Retina (tissue), 1 donor: ENCODE results near the gene SULT6B1.
"Not testable (repeated sequence)": the region's sequence is repeated elsewhere in the genome, so short reads cannot be mapped to it uniquely, and the experiment has no call there.

Source experiments
- DNase-seq: peaks from one replicate; pipeline ENCODE4 v3.0.0-alpha.2; 2016

The SULT6B1 gene

DNA sequence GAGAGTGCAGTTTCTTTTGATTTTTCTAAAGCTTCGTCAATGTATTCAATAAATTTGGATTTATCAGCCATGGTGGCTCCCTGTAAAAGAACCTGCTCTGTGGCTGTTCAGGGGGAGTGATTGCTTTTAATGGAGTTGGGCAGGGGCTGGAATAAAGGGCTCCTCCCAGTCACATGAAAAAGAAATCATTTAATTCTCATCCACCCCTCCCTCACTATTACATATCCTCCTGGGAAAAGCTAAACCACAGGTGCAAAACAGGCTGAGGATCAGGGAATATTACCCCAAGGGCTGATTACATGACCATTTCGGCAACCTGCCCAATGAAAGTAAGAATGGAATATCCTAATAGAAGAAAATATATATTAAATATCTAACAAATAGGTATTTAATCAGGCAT lies at the start of gene SULT6B1:
Gene SULT6B1 (minus strand): TSS at position 101 of the 400 bp plus-strand sequence. CDS start 30 bp downstream, at position 71.
- no peak for DNase-seq

DNA sequence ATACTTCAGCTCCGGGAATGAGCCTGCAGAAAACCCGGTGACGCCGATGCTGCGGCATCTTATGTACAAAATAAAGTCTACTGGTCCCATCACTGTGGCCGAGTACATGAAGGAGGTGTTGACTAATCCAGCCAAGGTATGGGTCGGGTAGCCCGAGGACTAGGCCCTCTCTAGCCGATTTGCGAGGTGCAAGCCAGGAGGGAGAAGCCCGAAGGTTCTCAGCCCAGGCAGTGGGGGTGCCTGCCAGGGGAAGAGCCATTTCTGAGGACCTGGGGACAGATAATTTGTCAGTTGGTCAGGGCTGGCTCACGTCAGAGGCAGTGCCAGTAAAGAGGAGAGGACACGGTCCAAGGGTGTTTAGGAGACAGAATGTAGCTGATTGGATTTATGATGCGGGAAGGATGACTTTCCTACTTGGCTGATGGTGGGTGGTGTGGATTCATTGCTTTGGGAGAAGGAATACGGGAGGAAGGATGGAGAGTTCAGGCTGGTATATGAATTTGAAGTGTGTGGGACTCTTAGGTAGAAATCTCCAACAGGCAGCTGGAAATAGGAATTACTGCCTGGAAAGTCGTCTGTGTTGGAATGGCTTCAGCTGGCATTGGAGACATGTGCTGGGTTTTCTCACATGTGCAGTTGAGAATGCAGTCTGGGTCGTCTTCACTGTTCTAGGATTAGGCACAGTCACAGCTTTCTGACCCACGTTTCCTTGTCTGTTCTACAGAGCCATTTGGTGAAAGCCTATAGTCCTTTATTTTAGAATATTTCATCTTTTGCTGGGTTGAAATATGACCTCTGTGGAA lies 43.9 kb upstream of the SULT6B1 start:
- DNase-seq, result no peak

DNA sequence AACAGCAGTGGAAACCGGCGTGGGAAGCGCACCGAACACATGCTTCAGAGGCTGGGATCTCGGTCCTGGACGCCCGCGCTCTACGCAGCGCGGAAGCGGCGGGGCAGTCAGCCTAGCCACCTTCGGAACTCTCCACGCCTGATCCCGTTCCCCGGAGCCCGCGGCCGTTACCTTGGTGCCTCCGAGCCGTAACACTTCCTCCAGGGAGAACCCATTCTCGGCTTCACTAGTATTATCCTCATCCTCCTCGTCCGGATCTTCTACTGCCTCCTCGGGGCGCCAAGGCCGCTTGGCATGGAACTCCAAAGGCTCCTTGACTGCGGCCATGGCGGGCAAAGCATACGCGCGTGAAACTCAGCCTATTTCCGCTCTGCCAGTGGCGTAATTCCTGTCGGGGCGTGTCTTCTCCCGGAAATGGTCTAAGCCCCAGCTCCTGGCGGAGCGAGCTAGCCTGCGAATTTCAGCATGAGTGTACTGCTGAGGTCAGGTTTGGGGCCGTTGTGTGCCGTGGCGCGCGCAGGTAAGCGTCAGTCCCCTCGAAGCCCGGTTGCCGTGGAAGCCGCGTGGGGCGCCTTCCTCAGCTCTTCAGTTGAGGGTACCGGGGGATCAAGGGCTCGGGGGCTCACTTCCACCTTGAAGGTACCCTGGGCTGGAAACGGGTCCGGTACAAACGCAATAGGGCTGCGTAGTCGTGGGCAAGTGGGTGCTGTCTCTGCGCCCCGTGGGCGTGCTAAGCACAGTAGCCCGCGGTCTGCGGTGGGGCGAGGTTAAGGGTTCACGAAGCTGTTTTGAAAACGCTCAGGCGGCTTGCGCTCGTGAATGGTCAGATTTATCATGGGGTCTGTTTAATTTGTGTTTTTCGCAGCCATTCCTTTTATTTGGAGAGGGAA lies 43.0 kb upstream of the SULT6B1 start, which contains the start of the genes CEBPZ and NDUFAF7:
Gene CEBPZ (minus strand): TSS at position 356 of the 890 bp plus-strand sequence. CDS start 29 bp downstream, at position 327.
Gene NDUFAF7 (plus strand): TSS at position 418 of the 890 bp plus-strand sequence. CDS start 48 bp downstream, at position 466.
- peak; percentile 94 for DNase-seq

DNA sequence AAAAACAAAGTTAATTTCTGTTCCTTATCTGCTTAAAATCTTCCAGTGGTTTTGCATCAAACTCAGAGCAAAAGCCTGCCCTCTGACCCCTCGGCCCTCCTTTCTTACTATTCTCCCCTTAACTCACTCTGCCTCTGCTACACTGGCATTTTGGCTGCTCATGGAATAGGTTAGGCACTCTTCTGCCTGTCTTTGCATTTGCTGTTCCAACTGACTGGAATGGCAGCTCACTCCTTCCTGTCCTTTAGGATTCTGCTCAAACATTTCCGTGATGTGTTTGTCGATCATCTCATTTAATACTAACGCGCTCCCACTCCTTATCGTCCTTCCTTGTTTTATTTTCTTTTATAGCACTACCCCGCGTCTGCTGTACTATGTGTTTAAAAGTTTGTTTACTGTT lies 42.1 kb upstream of the SULT6B1 start:
- no peak for DNase-seq

DNA sequence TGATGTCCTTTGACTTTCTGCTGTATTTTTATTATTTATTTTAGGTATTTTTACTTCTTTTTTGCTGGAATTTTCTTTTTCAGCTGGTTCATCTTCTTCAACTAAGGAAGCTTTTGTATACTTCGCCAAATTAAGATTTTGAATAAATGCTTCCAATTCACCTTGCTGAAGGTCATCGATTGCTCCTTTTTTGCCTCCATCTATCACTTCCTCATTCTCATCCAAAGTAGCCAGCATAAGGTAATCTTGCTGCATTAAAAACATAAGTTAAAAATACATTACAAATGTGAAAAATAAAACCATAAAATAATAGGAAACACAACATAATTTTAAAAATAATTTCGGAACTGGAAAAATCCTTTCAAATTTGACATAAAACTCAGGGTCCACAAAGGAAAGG lies 40.3 kb upstream of the SULT6B1 start:
- no peak for DNase-seq

GRCh38 chr2:37226863-37227262 lies 38.4 kb upstream of the SULT6B1 start:
- DNase-seq, result no peak

DNA sequence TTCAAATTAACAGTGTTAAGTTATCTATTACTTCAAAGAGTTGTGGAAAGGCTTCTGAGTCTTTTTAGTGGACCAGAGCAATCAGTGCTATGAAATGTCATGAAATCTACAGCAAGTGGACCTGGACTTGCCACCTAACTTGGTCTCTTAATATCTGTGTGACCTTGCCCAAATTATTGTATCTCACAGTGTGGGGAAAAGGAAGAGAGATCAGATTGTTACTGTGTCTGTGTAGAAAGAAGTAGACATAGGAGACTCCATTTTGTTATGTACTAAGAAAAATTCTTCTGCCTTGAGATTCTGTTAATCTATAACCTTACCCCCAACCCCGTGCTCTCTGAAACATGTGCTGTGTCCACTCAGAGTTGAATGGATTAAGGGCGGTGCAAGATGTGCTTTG lies 36.7 kb upstream of the SULT6B1 start:
- not testable (repeated sequence) for DNase-seq

DNA sequence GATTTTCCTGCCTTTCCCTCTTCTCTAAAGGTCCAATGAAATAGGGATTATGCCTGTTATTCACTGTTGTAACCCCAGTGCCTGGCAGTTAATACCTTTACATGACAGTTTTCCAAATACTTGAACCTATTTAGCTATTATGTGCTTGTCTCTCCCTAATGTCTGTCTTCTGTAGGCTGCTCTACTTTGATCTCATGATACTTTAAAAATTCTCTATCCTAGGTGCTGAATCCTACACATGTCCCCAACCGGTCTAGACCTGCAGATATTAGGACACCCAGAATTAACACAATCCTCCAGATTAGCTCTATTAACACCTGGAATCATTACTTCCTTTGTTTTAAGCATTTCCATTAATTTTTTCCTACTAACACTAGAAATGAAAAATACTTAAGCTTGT lies 35.6 kb upstream of the SULT6B1 start:
- no peak for DNase-seq

DNA sequence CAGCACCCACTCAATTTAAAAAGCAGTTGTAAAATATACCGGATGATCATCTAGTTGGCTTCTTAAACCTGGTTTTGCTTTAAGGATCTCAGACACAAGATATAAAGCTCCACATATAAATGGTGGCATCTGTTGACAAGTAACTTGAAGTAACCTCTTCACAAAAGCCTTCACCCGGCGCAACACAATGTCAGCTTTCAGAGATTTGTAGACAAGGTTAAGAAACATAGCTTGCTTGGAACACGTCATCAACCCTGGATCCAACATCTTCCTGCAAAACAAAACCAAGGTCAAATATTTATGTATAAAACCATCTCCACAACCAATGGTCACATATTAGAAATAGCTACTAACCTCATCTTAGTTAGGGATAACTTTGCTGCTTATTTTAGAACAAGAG lies 34.7 kb upstream of the SULT6B1 start:
- DNase-seq, result no peak

GRCh38 chr2:37219046-37219445 lies 30.6 kb upstream of the SULT6B1 start:
- no peak for DNase-seq

DNA sequence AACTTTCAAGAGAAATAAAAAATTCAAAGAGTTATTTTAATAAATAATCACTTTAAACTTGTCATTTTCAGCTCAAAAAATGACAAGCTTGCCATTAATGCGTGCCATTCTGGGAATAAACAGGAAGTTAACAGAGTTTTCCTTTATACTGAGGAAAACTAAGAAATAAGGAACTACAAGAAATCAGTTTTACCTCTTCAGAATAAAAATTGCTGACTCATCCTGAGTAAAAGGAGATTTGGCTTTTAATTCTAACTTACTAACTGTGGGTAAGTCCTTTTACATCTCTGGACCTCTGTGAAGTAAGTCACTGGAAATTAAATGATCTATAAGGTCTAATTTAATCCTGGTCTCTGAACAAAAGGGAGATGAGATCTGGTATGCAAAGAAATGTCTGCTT lies 26.8 kb upstream of the SULT6B1 start:
- DNase-seq, result no peak

- no peak for DNase-seq
Observed at GRCh38 chr2:37211939-37212338, 23.5 kb upstream of the SULT6B1 start.

DNA sequence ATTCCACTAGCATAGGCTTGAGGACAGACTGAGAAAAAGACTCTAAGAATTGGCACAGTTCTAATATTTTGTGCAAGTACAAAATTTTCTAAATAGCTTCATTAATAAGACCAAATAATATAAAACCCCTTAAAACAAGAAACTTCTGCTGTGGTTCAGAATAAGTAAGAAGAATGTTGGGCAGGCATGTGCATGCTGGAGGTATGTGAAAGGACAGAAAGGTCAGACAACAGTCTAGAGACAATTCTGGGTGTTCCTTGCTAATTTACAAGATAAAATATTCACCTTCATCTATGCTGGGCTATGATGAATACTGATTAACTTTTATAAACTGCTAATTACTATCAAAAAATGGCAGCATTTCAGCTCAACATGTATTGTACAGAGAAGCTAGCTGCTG lies 22.7 kb upstream of the SULT6B1 start:
- no peak for DNase-seq

GRCh38 chr2:37206760-37207159 lies 18.3 kb upstream of the SULT6B1 start:
- not testable (repeated sequence) for DNase-seq

DNA sequence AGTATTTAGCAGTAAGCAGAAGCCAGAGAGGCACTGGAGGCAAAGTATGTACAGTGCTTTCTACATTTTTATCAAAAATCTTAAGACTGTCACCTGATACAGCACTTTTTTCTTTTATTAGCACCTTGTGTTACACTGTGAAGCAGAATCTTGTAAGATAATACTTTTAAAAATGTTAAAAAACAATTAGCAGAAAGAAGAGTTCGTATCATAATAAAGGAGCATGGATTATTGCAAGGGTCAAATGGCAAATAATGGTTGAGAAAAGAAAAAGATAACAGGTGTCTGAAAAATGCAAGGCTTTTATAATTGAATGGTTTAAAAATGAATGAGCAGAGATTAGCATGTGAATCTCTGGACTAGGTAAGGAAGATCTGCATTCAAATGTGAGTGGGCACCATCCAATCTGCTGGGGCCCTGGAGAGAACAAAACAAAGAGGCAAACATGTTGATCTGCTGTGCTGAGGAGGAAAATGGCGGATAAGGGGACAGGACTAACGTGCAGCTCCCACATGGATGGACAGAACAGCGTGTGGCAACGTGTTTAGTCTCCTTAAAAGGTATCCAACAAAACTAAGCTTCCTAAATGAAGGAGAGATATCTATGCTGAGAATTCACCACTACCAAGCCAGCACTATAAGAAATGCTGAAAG lies 17.3 kb upstream of the SULT6B1 start:
- no peak for DNase-seq

DNA sequence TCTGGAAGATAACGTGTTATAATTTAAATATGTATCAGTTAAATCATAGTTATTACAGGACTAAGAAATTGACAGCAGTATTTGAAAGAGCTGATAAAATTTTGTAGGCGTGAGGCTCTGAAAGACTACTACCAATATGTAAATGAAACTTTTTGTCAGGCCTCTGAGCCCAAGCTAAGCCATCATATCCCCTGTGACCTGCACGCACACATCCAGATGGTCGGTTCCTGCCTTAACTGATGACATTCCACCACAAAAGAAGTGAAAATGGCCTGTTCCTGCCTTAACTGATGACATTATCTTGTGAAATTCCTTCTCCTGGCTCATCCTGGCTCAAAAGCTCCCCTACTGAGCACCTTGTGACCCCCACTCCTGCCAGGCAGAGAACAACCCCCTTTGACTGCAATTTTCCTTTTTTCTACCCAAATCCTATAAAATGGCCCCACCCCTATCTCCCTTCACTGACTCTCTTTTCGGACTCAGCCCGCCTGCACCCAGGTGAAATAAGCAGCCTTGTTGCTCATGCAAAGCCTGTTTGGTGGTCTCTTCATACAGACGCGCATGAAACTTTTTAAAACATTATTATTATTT lies 16.7 kb upstream of the SULT6B1 start:
- not testable (repeated sequence) for DNase-seq

DNA sequence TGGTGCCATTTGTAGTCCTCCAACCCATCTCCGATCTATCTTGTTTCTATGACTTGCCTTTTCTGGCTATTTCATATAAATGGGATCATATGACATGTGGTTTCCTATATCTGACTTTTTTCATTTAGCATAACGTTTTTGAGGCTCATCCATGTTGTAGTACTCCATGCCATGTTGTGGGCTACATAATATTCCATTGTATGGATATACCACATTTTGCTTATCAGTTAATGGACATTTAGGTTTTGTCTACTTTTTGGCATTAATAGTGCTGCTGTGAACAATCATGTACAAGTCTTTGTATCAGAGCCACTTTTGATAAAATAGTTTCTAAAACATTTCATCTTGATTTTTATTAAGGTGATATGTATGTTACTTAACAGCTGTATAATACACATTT lies 15.2 kb upstream of the SULT6B1 start:
- DNase-seq, result no peak

- no peak for DNase-seq
Observed at GRCh38 chr2:37201766-37202165, 13.3 kb upstream of the SULT6B1 start.

DNA sequence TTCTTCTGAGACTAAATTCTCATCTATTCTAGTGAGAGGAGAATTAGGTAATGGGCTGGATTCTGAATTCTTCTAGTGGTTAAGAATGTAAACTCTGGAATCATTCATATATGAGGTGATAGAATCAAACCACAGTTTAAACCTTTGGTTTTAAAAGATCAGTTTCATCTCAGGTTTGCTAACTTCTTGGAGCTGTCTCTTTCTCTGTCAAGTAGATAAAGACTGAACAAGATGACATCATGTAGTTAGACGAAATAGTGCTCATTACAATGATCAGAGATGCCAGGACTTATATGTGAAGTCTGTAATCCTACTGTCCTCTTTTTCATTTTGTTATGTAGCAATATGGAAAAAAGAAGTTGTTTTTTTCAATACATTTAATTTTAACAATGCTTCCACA lies 12.7 kb upstream of the SULT6B1 start:
- DNase-seq, result no peak

DNA sequence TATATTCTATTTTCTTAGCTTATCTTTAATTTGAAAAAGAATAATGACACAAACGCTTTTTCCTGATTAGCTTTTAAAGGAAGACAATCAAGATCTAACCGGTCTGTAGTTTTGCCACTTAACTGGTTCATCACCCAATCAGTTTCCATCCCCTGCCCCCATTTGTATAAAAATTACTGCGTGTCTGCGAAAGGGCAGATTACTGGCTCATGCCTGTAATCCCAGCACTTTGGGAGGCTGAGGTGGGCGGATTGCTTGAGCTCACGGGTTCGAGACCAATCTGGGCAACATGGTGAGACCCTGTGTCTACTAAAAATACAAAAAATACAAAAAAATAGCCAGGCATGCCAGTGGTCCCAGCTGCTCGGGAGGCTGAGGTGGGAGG lies 10.2 kb upstream of the SULT6B1 start:
- no peak for DNase-seq

- DNase-seq, result peak; percentile 96
Observed at GRCh38 chr2:37196320-37197195, 8.1 kb upstream of the SULT6B1 start, which contains the start of gene CEBPZOS. Gene CEBPZOS, plus strand, starts transcription at chr2:37196496. Its CDS starts 3,209 bp downstream, at chr2:37199705.
